DMS114 treated with DMSO at 0.1 percent for 48 hours (cell line): ENCODE measurements around the gene TAF1B.

Source experiments
- DNase-seq: peaks from one replicate; lab custom pipeline; 2025; ENCODE audit not compliant: unreplicated experiment; lab: John Stamatoyannopoulos, UW

Gene TAF1B

GRCh38 chr2:9807555-9808305 is 35.5 kb upstream of the TAF1B start:
- DNase-seq: no peak

- no peak for DNase-seq
Measured at GRCh38 chr2:9808334-9809063, 34.8 kb upstream of the TAF1B start.

GRCh38 chr2:9809064-9809356 is 34.3 kb upstream of the TAF1B start:
- DNase-seq: no peak

GRCh38 chr2:9809448-9810088 is 33.7 kb upstream of the TAF1B start:
- DNase-seq: no peak

- DNase-seq: no peak
Measured at GRCh38 chr2:9811216-9811615, 32.1 kb upstream of the TAF1B start.

- DNase-seq: no peak
Measured at GRCh38 chr2:9811679-9812511, 31.4 kb upstream of the TAF1B start.

GRCh38 chr2:9812945-9813311 is 30.3 kb upstream of the TAF1B start:
- no peak for DNase-seq

- peak; percentile 13 for DNase-seq
Measured at GRCh38 chr2:9813312-9814128, 29.8 kb upstream of the TAF1B start.

GRCh38 chr2:9814129-9814868 is 29.0 kb upstream of the TAF1B start:
- no peak for DNase-seq

- no peak for DNase-seq
Measured at GRCh38 chr2:9815076-9815475, 28.2 kb upstream of the TAF1B start.

- no peak for DNase-seq
Measured at GRCh38 chr2:9815844-9816279, 27.4 kb upstream of the TAF1B start.

- DNase-seq: no peak
Measured at GRCh38 chr2:9818097-9818496, 25.2 kb upstream of the TAF1B start.

GRCh38 chr2:9819551-9819950 is 23.7 kb upstream of the TAF1B start:
- DNase-seq: no peak

GRCh38 chr2:9820020-9820973 is 23.0 kb upstream of the TAF1B start:
- no peak for DNase-seq

GRCh38 chr2:9821805-9822445 is 21.3 kb upstream of the TAF1B start:
- no peak for DNase-seq

- no peak for DNase-seq
Measured at GRCh38 chr2:9824441-9824840, 18.8 kb upstream of the TAF1B start.

GRCh38 chr2:9824956-9825720 is 18.1 kb upstream of the TAF1B start:
- DNase-seq: no peak

GRCh38 chr2:9826208-9826607 is 17.1 kb upstream of the TAF1B start:
- DNase-seq: no peak
